ENCODE data around the gene MRPL21. TPM values are rescaled to one million over a fixed set of nuclear protein-coding genes. Genes with fewer than 3 reads are reported as not detected.

MRPL21 gene
- total and polyA plus RNA-seq, 2 of the 8 experiments (the other 6 are each of a cell fraction or from before 2014, with no cell fraction given) = 102 to 107 TPM

DNA sequence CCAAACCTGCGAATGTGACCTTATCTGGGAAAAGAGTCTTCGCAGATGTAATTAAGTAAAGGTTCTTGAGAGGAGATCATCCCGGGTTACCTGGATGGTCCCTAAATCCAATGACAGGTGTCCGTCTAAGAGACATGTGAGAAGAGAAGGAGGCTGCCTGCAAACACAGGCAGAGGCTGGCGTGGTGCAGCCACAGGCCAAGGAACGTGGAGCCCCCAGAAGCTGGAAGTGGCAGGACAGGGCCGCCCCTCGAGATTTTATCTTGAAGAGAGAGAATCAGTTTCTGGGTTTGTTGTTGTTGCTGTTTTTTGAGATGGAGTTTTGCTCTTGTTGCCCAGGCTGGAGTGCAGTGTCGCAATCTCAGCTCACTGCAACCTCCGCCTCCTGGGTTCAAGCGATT is 43.5 kb upstream of the MRPL21 start:
- Histone ChIP-seq H3K4me1 (replicated peaks in 1 of 4; ENCODE audit: control insufficient read depth in 3 of 4, insufficient read depth in 4 of 4, low read length in 3 of 4) (peaks cover 0 to 10% (median 1%) of the 10 kb centered on the region in 4 experiments; a peak in 5 of 7 replicates), H2BK5ac (ENCODE audit: low read depth, low read length) (no peak overlapping the region), H2BK20ac (ENCODE audit: low read length) (no peak overlapping the region), H4K91ac (replicated peaks; ENCODE audit: insufficient read length, low read length) (no peak overlapping the region), H3K79me2 (ENCODE audit: control insufficient read depth in 1 of 2, insufficient read depth in 2 of 2, low read length in 2 of 2) (no peaks in the 10 kb centered on the region), H3K9ac (replicated peaks in 1 of 4; ENCODE audit: extremely low read depth in 1 of 4, low read depth in 3 of 4, low read length in 3 of 4) (no peak overlapping the region), H2BK12ac (ENCODE audit: low read depth, low read length) (no peak overlapping the region), H3K4me3 (ENCODE audit: extremely low read depth in 1 of 4, insufficient read depth in 2 of 4, low read depth in 3 of 4, low read length in 4 of 4) (no peak overlapping the region), H3K23me2 (ENCODE audit: low read depth, low read length) (no peaks in the 10 kb centered on the region), H3K4me2 (ENCODE audit: insufficient read depth in 1 of 2, low read depth in 2 of 2, low read length in 2 of 2) (no peak overlapping the region), H3K56ac (replicated peaks; ENCODE audit: insufficient read length, low read depth, low read length) (no peak overlapping the region), H3K27ac (ENCODE audit: low read depth, low read length) (no peak overlapping the region), H3K4ac (replicated peaks; ENCODE audit: insufficient read length, low read depth, low read length) (no peak overlapping the region), H4K5ac (ENCODE audit: insufficient read length, low read depth, low read length) (no peak overlapping the region), H3K27me3 (replicated peaks in 1 of 4; ENCODE audit: control insufficient read depth in 3 of 4, extremely low read depth in 1 of 4, insufficient read depth in 3 of 4, low read length in 3 of 4) (no peaks in the 10 kb centered on the region), H4K20me1 (replicated peaks in 1 of 2; ENCODE audit: control insufficient read depth in 1 of 2, insufficient read depth in 2 of 2, low read length in 2 of 2) (peaks cover 0 to 2% of the 10 kb centered on the region in 2 experiments), H2AFZ (ENCODE audit: low read length) (no peak overlapping the region), H3K23ac (ENCODE audit: insufficient read length) (no peak overlapping the region), H3K79me1 (ENCODE audit: low read depth, low read length) (no peaks in the 10 kb centered on the region), H2BK120ac (replicated peaks; ENCODE audit: low read depth, low read length) (no peak overlapping the region), H3K9me3 (ENCODE audit: insufficient read depth in 2 of 2, low read depth in 1 of 2, low read length in 1 of 2) (no peaks in the 10 kb centered on the region), H2BK15ac (ENCODE audit: low read length) (no peak overlapping the region), H3K14ac (ENCODE audit: insufficient read length) (no peak overlapping the region), H3K18ac (ENCODE audit: extremely low read depth, low read length) (no peak overlapping the region), H3K36me3 (ENCODE audit: control insufficient read depth in 2 of 4, insufficient read depth in 4 of 4, low read length in 3 of 4) (no peaks in the 10 kb centered on the region), H4K8ac (ENCODE audit: extremely low read depth, insufficient read depth, low read length) (no peak overlapping the region), H2AK5ac (ENCODE audit: low read depth, low read length) (no peak overlapping the region)
- no peak for FAIRE-seq
- no peak for DNase-seq (ENCODE audit: low read depth in 1 of 2, low spot score in 2 of 2)
- ChIA-PET CTCF (ENCODE audit: partially characterized antibody) (interaction anchor here (1.3 to 1.6 kb wide), 2 partner anchors 9 to 13 kb away, joined by 3 to 5 read pairs; no protein-coding TSS in a partner anchor), POLR2A (ENCODE audit: partially characterized antibody) (interaction anchor here (1.0 kb wide), 1 partner anchor 151 kb away, joined by 3 read pairs; no protein-coding TSS in a partner anchor)
- TF ChIP-seq YY1 (IDR thresholded peaks at IDR 0.05; ENCODE audit: low read depth, low read length) (no peak), POLR2A (IDR thresholded peaks at IDR 0.05; ENCODE audit: control extremely low read depth in 1 of 2, low read depth in 2 of 2, low read length in 2 of 2) (no peak), PHF8 (conservative IDR thresholded peaks at IDR 0.05; ENCODE audit: low read depth, low read length) (no peak), POU5F1 (IDR thresholded peaks at IDR 0.05; ENCODE audit: low read depth, low read length) (no peak), JUN (IDR thresholded peaks at IDR 0.05; ENCODE audit: low read depth, low read length) (no peak), RNF2 (IDR thresholded peaks at IDR 0.05; ENCODE audit: borderline replicate concordance, low read depth, low read length, missing control alignments, poor library complexity, severe bottlenecking) (no peak), CTBP2 (IDR thresholded peaks at IDR 0.05; ENCODE audit: borderline replicate concordance, insufficient read depth, insufficient read length, low read length) (no peak), POLR2AphosphoS5 (IDR thresholded peaks at IDR 0.05; ENCODE audit: low read depth, low read length) (no peak), KDM5A (IDR thresholded peaks at IDR 0.05; ENCODE audit: low read length) (no peak), RXRA (IDR thresholded peaks at IDR 0.05; ENCODE audit: insufficient read depth, low read depth, low read length) (no peak), RFX5 (IDR thresholded peaks at IDR 0.05; ENCODE audit: borderline replicate concordance, low read depth, low read length) (no peak), JUND (IDR thresholded peaks at IDR 0.05; ENCODE audit: low read length) (no peak)
- TF ChIP-seq, protein P1, sequence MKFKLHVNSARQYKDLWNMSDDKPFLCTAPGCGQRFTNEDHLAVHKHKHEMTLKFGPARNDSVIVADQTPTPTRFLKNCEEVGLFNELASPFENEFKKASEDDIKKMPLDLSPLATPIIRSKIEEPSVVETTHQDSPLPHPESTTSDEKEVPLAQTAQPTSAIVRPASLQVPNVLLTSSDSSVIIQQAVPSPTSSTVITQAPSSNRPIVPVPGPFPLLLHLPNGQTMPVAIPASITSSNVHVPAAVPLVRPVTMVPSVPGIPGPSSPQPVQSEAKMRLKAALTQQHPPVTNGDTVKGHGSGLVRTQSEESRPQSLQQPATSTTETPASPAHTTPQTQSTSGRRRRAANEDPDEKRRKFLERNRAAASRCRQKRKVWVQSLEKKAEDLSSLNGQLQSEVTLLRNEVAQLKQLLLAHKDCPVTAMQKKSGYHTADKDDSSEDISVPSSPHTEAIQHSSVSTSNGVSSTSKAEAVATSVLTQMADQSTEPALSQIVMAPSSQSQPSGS (IDR thresholded peaks at IDR 0.05; ENCODE audit: low read length) = no peak
- WGBS, 2 experiments (ENCODE audit: extremely low coverage in 1 of 2, insufficient coverage in 1 of 2, insufficient read length in 1 of 2, insufficient replicate concordance in 2 of 2, low coverage in 1 of 2, low lambda C conversion rate in 2 of 2, missing lambda C conversion rate in 1 of 2) = 74% methylated on average over 11 of the region's 11 CpGs; no CpG with 5 or more reads in 1 of the 2 experiments
